Lung (tissue), 12 donors: ENCODE data around the gene METRNL. TPM values are rescaled to one million over a fixed set of nuclear protein-coding genes. Genes with fewer than 3 reads are reported as not detected.
A peak's percentile ranks its signal among the peaks of the same experiment; 100 is the strongest.
"Not testable (repeated sequence)": the region's sequence is repeated elsewhere in the genome, so short reads cannot be mapped to it uniquely, and the experiment has no call there.

Experiments
- ATAC-seq: fragments of 200-7000 bp; cut with Tn5 transposase; one replicate; pipeline ENCODE4 v1.9.1; 2020; ENCODE audit warnings: moderate number of reproducible peaks; ENCODE audit not compliant: insufficient read depth, low FRiP score
- DNase-seq, 3 donors: peaks; one replicate each; pipeline ENCODE4 v3.0.0-alpha.2; 2013 to 2017
- H3K27ac ChIP-seq, 2 donors: one replicate each; pipeline ENCODE4 v1.5.1; 2013; ENCODE audit warnings: mild to moderate bottlenecking in 2 of 2, moderate library complexity in 2 of 2, control low read depth in 1 of 2, inconsistent platforms in 1 of 2, low read depth in 1 of 2, low read length in 1 of 2
- H3K27me3 ChIP-seq, 3 donors: one replicate each; pipeline ENCODE4 v1.5.1; 2013; ENCODE audit warnings: low read length in 2 of 3; ENCODE audit not compliant: control insufficient read depth in 3 of 3, insufficient read depth in 3 of 3
- H3K36me3 ChIP-seq, 4 donors: one replicate each; pipeline ENCODE4 v1.5.1; 2013; ENCODE audit warnings: low read length in 4 of 4, mild to moderate bottlenecking in 1 of 4, moderate library complexity in 1 of 4; ENCODE audit not compliant: control insufficient read depth in 4 of 4, insufficient read depth in 4 of 4
- H3K4me1 ChIP-seq, 5 donors: one replicate each; pipeline ENCODE4 v1.5.1; 2013; ENCODE audit warnings: low read length in 5 of 5, mild to moderate bottlenecking in 2 of 5, moderate library complexity in 1 of 5; ENCODE audit not compliant: control insufficient read depth in 5 of 5, insufficient read depth in 5 of 5
- H3K4me3 ChIP-seq: one replicate; pipeline ENCODE4 v1.5.1; 2013; ENCODE audit warnings: mild to moderate bottlenecking, control low read depth, moderate library complexity
- H3K9ac ChIP-seq, 2 donors: one replicate each; pipeline ENCODE4 v1.5.1; 2013; ENCODE audit warnings: low read length in 2 of 2, control low read depth in 1 of 2; ENCODE audit not compliant: insufficient read depth in 1 of 2
- H3K9me3 ChIP-seq, 4 donors: one replicate each; pipeline ENCODE4 v1.5.1; 2013; ENCODE audit warnings: low read length in 3 of 4, mild to moderate bottlenecking in 1 of 4, moderate library complexity in 1 of 4; ENCODE audit not compliant: control insufficient read depth in 4 of 4, insufficient read depth in 3 of 4
- CTCF ChIP-seq: IDR thresholded peaks from 2 replicates; pipeline ENCODE4 v1.5.1; 2012; ENCODE audit warnings: mild to moderate bottlenecking; ENCODE audit errors: control extremely low read depth, extremely low read depth
- WGBS, 2 donors: extraction: QIAGEN DNeasy Blood & Tissue Kit; methylation state at CpG; one replicate each; pipeline ENCODE4 v1.1.7; 2013; 5-methylcytosine and 5-hydroxymethylcytosine counted together
- polyA plus RNA-seq, 2 donors: library from polyadenylated mRNA; stranded (reverse); fragments of 200-250 nt; gene quantifications; one replicate each; pipeline ENCODE4 v1.2.1, GENCODE V29; 2013
- total RNA-seq, 2 donors: library from RNA; depleted of rRNA in 1 of 2; stranded (reverse); fragments of >200 nt in 1 of 2; gene quantifications; one replicate each; pipeline ENCODE4 v1.2.1, GENCODE V29; 2014 to 2021
- donor health status: control.
- donor health status: control.
- donor health status: Bipolar disorder and iron deficiency.
- donor health status: healthy.
- donor health status: DM: yes; HTN: yes; CAD: no.

The METRNL gene
- total and polyA plus RNA-seq, 4 donors, result 48.2 to 181 (median 65.0) TPM

- Histone ChIP-seq H3K9me3 (no peaks in the 10 kb centered on the region), H3K4me1 (peaks cover 0 to 26% (median 11%) of the 10 kb centered on the region in 5 donors), H3K27ac (peak overlapping the region in 1 of 2 donors; percentile 83), H3K9ac (no peak overlapping the region), H3K36me3 (no peaks in the 10 kb centered on the region), H3K27me3 (no peaks in the 10 kb centered on the region), H3K4me3 (no peak overlapping the region)
- ATAC-seq, result no peak
- no peak for TF ChIP-seq CTCF
- peak; percentile 23 to 38 (median 29) for DNase-seq
- WGBS, 2 donors, result 36 to 52% methylated on average over 13 of the region's 13 CpGs
These were observed 25.5 kb upstream of the METRNL start for GRCh38 chr17:83053739-83054451.

- Histone ChIP-seq H3K4me1 (peaks cover 0 to 26% (median 11%) of the 10 kb centered on the region in 5 donors), H3K9me3 (no peaks in the 10 kb centered on the region), H3K27me3 (no peaks in the 10 kb centered on the region), H3K27ac (peak overlapping the region in 1 of 2 donors; percentile 40), H3K36me3 (no peaks in the 10 kb centered on the region), H3K9ac (no peak overlapping the region), H3K4me3 (no peak overlapping the region)
- no peak for TF ChIP-seq CTCF
- 84 to 90% methylated on average over 13 of the region's 13 CpGs for WGBS, 2 donors
- DNase-seq, result peak in 1 of 3 donors; percentile 6
- no peak for ATAC-seq
These were observed 24.8 kb upstream of the METRNL start for GRCh38 chr17:83054518-83055125.

GRCh38 chr17:83055176-83055575 is 24.2 kb upstream of the METRNL start:
- not testable (repeated sequence) for ATAC-seq, H3K4me3 ChIP-seq, H3K27ac ChIP-seq, H3K36me3 ChIP-seq, H3K9me3 ChIP-seq, H3K27me3 ChIP-seq, H3K9ac ChIP-seq
- WGBS, 2 donors, result 92 to 95% methylated on average over 24 to 25 of the region's 25 CpGs
- peaks cover 0 to 26% (median 11%) of the 10 kb centered on the region in 5 donors for H3K4me1 ChIP-seq
- DNase-seq, result peak in 1 of 3 donors; percentile 2

GRCh38 chr17:83055911-83056582 is 23.4 kb upstream of the METRNL start:
- Histone ChIP-seq H3K9ac (no peak overlapping the region), H3K4me1 (peaks cover 0 to 26% (median 11%) of the 10 kb centered on the region in 5 donors), H3K9me3 (no peaks in the 10 kb centered on the region), H3K4me3 (no peak overlapping the region), H3K36me3 (no peaks in the 10 kb centered on the region), H3K27me3 (no peaks in the 10 kb centered on the region), H3K27ac (no peak overlapping the region)
- ATAC-seq (no peak), DNase-seq (peak in 1 of 3 donors; percentile 7)
- 71 to 88% methylated on average over 16 of the region's 16 CpGs for WGBS, 2 donors
- TF ChIP-seq CTCF, result no peak
